CD4-positive, alpha-beta T cell treated with Interleukin-6 at 100 ng/mL for 8 hours (primary cell): ENCODE measurements around the gene NAPEPLD.
"Not testable (repeated sequence)": the region's sequence is repeated elsewhere in the genome, so short reads cannot be mapped to it uniquely, and the experiment has no call there.

ENCODE experiments used
- DNase-seq: peaks from one replicate; pipeline ENCODE4 v3.0.0-alpha.2; 2020; ENCODE audit warnings: mixed read lengths, low spot score

The NAPEPLD gene

GRCh38 chr7:103106703-103107070 lies 42.2 kb downstream of the NAPEPLD start:
- not testable (repeated sequence) for DNase-seq

GRCh38 chr7:103106005-103106702 lies 42.7 kb downstream of the NAPEPLD start:
- no peak for DNase-seq

GRCh38 chr7:103101543-103101942 lies 47.4 kb downstream of the NAPEPLD start:
- no peak for DNase-seq

GRCh38 chr7:103100348-103100747 lies 48.6 kb downstream of the NAPEPLD start:
- no peak for DNase-seq

- no peak for DNase-seq
Measured at GRCh38 chr7:103097041-103097440, 51.9 kb downstream of the NAPEPLD start.

GRCh38 chr7:103095558-103095957 lies 53.3 kb downstream of the NAPEPLD start:
- DNase-seq = not testable (repeated sequence)

GRCh38 chr7:103094102-103094501 lies 54.8 kb downstream of the NAPEPLD start:
- no peak for DNase-seq

GRCh38 chr7:103093429-103093828 lies 55.5 kb downstream of the NAPEPLD start:
- no peak for DNase-seq

GRCh38 chr7:103092321-103092720 lies 56.6 kb downstream of the NAPEPLD start:
- DNase-seq = not testable (repeated sequence)

GRCh38 chr7:103083210-103083609 lies 65.7 kb downstream of the NAPEPLD start:
- no peak for DNase-seq

GRCh38 chr7:103082497-103082896 lies 66.4 kb downstream of the NAPEPLD start:
- DNase-seq = no peak

GRCh38 chr7:103080923-103081322 lies 68.0 kb downstream of the NAPEPLD start:
- no peak for DNase-seq

- no peak for DNase-seq
Measured at GRCh38 chr7:103079836-103080235, 69.1 kb downstream of the NAPEPLD start.

GRCh38 chr7:103078226-103078625 lies 70.7 kb downstream of the NAPEPLD start:
- DNase-seq = not testable (repeated sequence)

GRCh38 chr7:103077318-103077717 lies 71.6 kb downstream of the NAPEPLD start:
- DNase-seq = no peak

- DNase-seq = no peak
Measured at GRCh38 chr7:103076764-103077163, 72.1 kb downstream of the NAPEPLD start.

GRCh38 chr7:103075337-103075918 lies 73.5 kb downstream of the NAPEPLD start:
- DNase-seq = peak; percentile 56

GRCh38 chr7:103074519-103075336 lies 74.2 kb downstream of the NAPEPLD start, which contains the start of the genes ARMC10 and FBXL13:
TSS of gene ARMC10 (plus strand) at chr7:103075140. CDS start at chr7:103075273, 133 bp downstream.
TSS of gene FBXL13 (minus strand) at chr7:103074796.
- peak; percentile 87 for DNase-seq

- no peak for DNase-seq
Measured at GRCh38 chr7:103073989-103074518, 74.8 kb downstream of the NAPEPLD start.

GRCh38 chr7:103071000-103071399 lies 77.9 kb downstream of the NAPEPLD start:
- DNase-seq = no peak

GRCh38 chr7:103068414-103069403 lies 80.2 kb downstream of the NAPEPLD start:
- no peak for DNase-seq
